ENCODE data around the gene FAM222A. TPM values are rescaled to one million over a fixed set of nuclear protein-coding genes. Genes with fewer than 3 reads are reported as not detected.
A peak's percentile ranks its signal among the peaks of the same experiment; 100 is the strongest.

FAM222A gene
- total RNA-seq, 1 experiment from 2014 or later: 2.8 TPM

DNA sequence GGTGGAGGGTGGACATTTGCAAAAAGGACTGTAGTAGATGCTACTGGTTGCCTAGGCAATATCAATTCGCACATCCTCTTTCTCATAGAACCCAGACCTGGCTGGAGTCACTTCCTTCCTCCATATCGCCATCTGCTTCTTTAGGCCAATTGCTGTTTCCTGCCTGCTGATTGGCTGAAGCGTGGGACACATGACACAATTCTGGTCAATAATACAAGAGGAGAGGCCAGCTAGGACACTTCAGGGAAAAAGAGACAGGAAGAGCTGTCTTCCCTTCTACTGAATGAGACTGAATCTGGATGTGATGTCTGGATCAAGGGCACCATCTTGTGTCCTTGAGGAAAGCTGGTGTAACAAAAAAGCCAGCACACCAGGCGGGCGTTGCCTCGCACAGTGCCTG, 65.8 kb downstream of the FAM222A start:
- no peaks in the 10 kb centered on the region for H3K27me3 ChIP-seq (ENCODE audit: insufficient read depth, low read length)

More for the DNA sequence above, 65.8 kb downstream of the FAM222A start:
- Histone ChIP-seq H2BK120ac (ENCODE audit: low read depth, low read length, poor library complexity, severe bottlenecking) (no peak overlapping the region), H2BK15ac (ENCODE audit: low read depth, low read length) (no peak overlapping the region), H2AFZ (ENCODE audit: low read length) (no peak overlapping the region), H4K8ac (replicated peaks; ENCODE audit: insufficient read length, low read depth, low read length) (no peak overlapping the region), H4K91ac (ENCODE audit: insufficient read length, low read depth, low read length) (no peak overlapping the region), H3K23me2 (ENCODE audit: insufficient read length, low read depth, low read length, poor library complexity, severe bottlenecking) (no peaks in the 10 kb centered on the region), H4K5ac (ENCODE audit: insufficient read length, low read depth, low read length) (no peak overlapping the region), H3K79me2 (ENCODE audit: insufficient read depth, low read length) (no peaks in the 10 kb centered on the region), H2BK20ac (ENCODE audit: low read depth, low read length, poor library complexity, severe bottlenecking) (no peak overlapping the region), H4K20me1 (ENCODE audit: control insufficient read depth, insufficient read depth, insufficient read length) (no peaks in the 10 kb centered on the region), H3K18ac (ENCODE audit: insufficient read length, low read depth, low read length) (no peak overlapping the region), H2BK5ac (ENCODE audit: insufficient read length, low read length) (no peak overlapping the region), H3K9ac (ENCODE audit: extremely low read depth, insufficient read length, low read length) (no peak overlapping the region), H3K23ac (ENCODE audit: insufficient read length, low read depth, low read length) (no peak overlapping the region), H3K27ac (ENCODE audit: insufficient read length, low read depth, low read length) (no peak overlapping the region), H3T11ph (ENCODE audit: low read length) (no peak overlapping the region), H3K14ac (ENCODE audit: insufficient read depth, low read length) (no peak overlapping the region), H3K79me1 (ENCODE audit: insufficient read depth, low read depth, low read length, poor library complexity, severe bottlenecking) (no peaks in the 10 kb centered on the region), H3K56ac (ENCODE audit: insufficient read length, low read depth, low read length) (no peak overlapping the region), H3K4me2 (ENCODE audit: insufficient read depth, insufficient read length, low read length) (no peak overlapping the region), H2BK12ac (ENCODE audit: insufficient read length, low read depth, low read length) (no peak overlapping the region), H3K9me3 (ENCODE audit: control insufficient read depth, low read depth, low read length) (no peaks in the 10 kb centered on the region), H3K4ac (ENCODE audit: low read depth, low read length) (no peak overlapping the region), H2AK5ac (ENCODE audit: insufficient read length, low read length) (no peak overlapping the region), H3K4me1 (ENCODE audit: insufficient read depth, low read length) (no peaks in the 10 kb centered on the region)
- TF ChIP-seq CTCF (conservative IDR thresholded peaks at IDR 0.05): peak; percentile 11; the same call in 1 of the 3 replicates
- no CpG with 5 or more reads among the region's 6 CpGs for WGBS (ENCODE audit: extremely low coverage, insufficient read length, low lambda C conversion rate)
- no peak overlapping the region for H3K4me3 Mint-ChIP-seq
- H3K36me3 Mint-ChIP-seq (ENCODE audit: insufficient read depth in 1 of 3, low read depth in 3 of 3): peaks cover 0 to 6% (median 2%) of the 10 kb centered on the region in 3 experiments; a peak in 2 of 7 replicates
- peak; percentile 35 for DNase-seq
- H3K27me3 Mint-ChIP-seq (ENCODE audit: low read depth): peaks cover 2% of the 10 kb centered on the region; the same call in 1 of the 2 replicates
- H3K4me1 Mint-ChIP-seq: peaks cover 6 to 8% of the 10 kb centered on the region in 2 experiments
- peaks cover 2 to 3% of the 10 kb centered on the region in 2 experiments; a peak in 2 of 5 replicates for H3K9me3 Mint-ChIP-seq
- no peak overlapping the region; a peak in 1 of 7 replicates for H3K27ac Mint-ChIP-seq

Measured in H9 (cell line).